PC-9 (cell line): ENCODE data around the gene NKPD1. TPM values are rescaled to one million over a fixed set of nuclear protein-coding genes. Genes with fewer than 3 reads are reported as not detected.

Experiments used
- BruUV-seq: library from RNA; stranded (reverse); fragments of 400-500 nt; replicated peaks from 2 replicates; lab custom pipeline; 2021; lab: Mats Ljungman, UMichigan
- CTCF ChIA-PET: fragments of 300-600 bp; sonication (Branson Sonifier 250); formaldehyde crosslinking; loops from one replicate; lab custom pipeline; 2022; ENCODE audit warnings: antibody characterized with exemption; lab: Charles Lee
- POLR2A ChIA-PET: fragments of 300-600 bp; sonication (Branson Sonifier 250); formaldehyde crosslinking; loops from one replicate; lab custom pipeline; 2022; ENCODE audit warnings: antibody characterized with exemption; ENCODE audit not compliant: unreplicated experiment; lab: Charles Lee
- DNase-seq, 2 experiments: peaks; one replicate each; pipeline versions ENCODE4 v3.0.0 to v3.0.0-alpha.2; 2015 to 2022; ENCODE audit warnings: mixed read lengths in 1 of 2
- H2AFZ ChIP-seq: fragments of 200-600 bp; sonication (generic); 2 replicates; pipeline ENCODE4 v1.8.1; 2017; ENCODE audit warnings: antibody characterized with exemption
- H3F3A ChIP-seq: fragments of 200-600 bp; sonication (generic); 2 replicates; pipeline ENCODE4 v1.8.1; 2017; ENCODE audit warnings: antibody characterized with exemption, mild to moderate bottlenecking, low read depth; ENCODE audit not compliant: insufficient read depth
- H3K27ac ChIP-seq: fragments of 200-600 bp; sonication (generic); 2 replicates; pipeline ENCODE4 v1.6.1; 2016; ENCODE audit warnings: mixed run types
- H3K27me3 ChIP-seq: fragments of 200-600 bp; sonication (generic); 2 replicates; pipeline ENCODE4 v1.6.1; 2016; ENCODE audit warnings: low read depth, mixed run types; ENCODE audit not compliant: insufficient read depth
- H3K36me3 ChIP-seq: fragments of 200-600 bp; sonication (generic); 2 replicates; pipeline ENCODE4 v1.6.1; 2016; ENCODE audit warnings: low read depth, mixed run types
- H3K4me1 ChIP-seq: fragments of 200-600 bp; sonication (generic); replicated peaks from 2 replicates; pipeline ENCODE4 v1.6.1; 2016; ENCODE audit warnings: mixed run types; ENCODE audit not compliant: insufficient read depth
- H3K4me2 ChIP-seq: fragments of 200-600 bp; sonication (generic); 2 replicates; pipeline ENCODE4 v1.6.1; 2017; ENCODE audit warnings: mixed run types
- H3K4me3 ChIP-seq: fragments of 200-600 bp; sonication (generic); 2 replicates; pipeline ENCODE4 v1.6.1; 2016; ENCODE audit warnings: mixed run types
- H3K79me2 ChIP-seq: fragments of 200-600 bp; sonication (generic); 2 replicates; pipeline ENCODE4 v1.6.1; 2017; ENCODE audit warnings: low read depth, mixed run types
- H3K9me2 ChIP-seq: fragments of 200-600 bp; sonication (generic); 2 replicates; pipeline ENCODE4 v1.8.1; 2017; ENCODE audit warnings: mild to moderate bottlenecking; ENCODE audit not compliant: insufficient read depth
- H3K9me3 ChIP-seq: fragments of 200-600 bp; sonication (generic); 2 replicates; pipeline ENCODE4 v1.8.1; 2016; ENCODE audit warnings: low read depth; ENCODE audit not compliant: insufficient read depth
- H4K20me1 ChIP-seq: fragments of 200-600 bp; sonication (generic); 2 replicates; pipeline ENCODE4 v1.8.1; 2017; ENCODE audit not compliant: insufficient read depth
- EZH2 ChIP-seq: fragments of 200-600 bp; sonication (generic); IDR thresholded peaks from 2 replicates; pipeline ENCODE4 v1.8.0; 2017; ENCODE audit warnings: antibody characterized with exemption, low read depth
- intact Hi-C: fragments of 100-400 bp; cut with micrococcal nuclease; formaldehyde crosslinking; loops from one replicate; pipeline ENCODE4 v1.10.0; 2022; ENCODE audit not compliant: unreplicated experiment
- total RNA-seq: library from RNA; stranded (reverse); gene quantifications from 2 replicates; pipeline ENCODE4 v1.2.3, GENCODE V29; 2021
- TF ChIP-seq, protein P1 (sequence below): fragments of 200-600 bp; sonication (generic); conservative IDR thresholded peaks from 2 replicates; pipeline ENCODE4 v1.6.1; 2017; ENCODE audit warnings: mixed run types, antibody characterized with exemption, mild to moderate bottlenecking, moderate library complexity

The NKPD1 gene
- total RNA-seq, 1 experiment from 2014 or later: 0.37 TPM

DNA sequence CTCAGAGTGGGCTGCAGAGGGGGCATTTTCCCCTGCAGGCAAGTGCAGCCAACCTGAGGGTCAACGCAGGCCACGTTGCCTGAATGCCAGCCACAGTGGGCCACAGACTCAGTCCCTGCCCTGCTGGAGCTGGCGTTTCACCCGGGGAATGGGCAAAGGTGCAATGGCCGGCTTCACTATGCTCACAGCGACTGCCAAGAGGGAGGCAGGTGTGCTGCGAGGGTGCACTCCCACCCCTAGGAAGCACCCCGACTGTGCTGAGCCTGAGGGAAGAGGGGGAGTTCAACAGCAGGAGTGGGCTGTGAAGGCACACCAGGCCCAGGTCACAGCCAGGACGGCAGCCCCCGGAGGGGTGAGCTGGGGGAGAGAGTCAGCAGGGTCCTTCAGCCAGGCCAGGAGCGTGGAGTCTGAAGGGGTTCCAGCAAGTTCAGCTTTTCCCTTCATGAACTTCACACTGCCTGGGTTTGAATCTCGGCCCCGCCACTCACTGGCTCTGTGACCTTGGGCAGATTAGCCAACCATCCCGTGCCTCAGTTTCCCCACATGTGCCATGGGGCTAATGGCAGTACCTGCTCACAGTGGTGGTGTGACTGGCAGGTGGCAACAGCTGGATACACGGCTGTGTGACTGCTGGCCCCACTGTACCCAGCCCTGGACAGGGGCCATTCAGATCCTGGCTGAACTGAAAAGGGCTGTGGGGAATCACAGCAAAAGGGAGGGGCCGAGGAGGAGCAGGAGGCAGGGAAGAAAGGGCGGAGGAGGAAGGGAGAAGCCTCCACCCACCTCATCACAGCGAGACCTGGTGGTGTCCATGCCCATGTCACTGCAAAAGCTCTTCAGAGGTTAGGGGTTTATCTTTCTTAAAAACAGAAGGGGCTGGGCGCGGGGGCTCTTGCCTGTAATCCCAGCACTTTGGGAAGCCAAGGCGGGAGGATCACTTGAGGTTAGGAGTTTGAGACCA lies 9.6 kb upstream of the NKPD1 start:
- Histone ChIP-seq H4K20me1 (peaks cover 17% of the 10 kb centered on the region; the same call in 1 of the 2 replicates), H2AFZ (no peak overlapping the region), H3K4me1 (no peaks in the 10 kb centered on the region), H3K9me2 (no peaks in the 10 kb centered on the region), H3K36me3 (no peaks in the 10 kb centered on the region), H3K9me3 (no peaks in the 10 kb centered on the region), H3K27me3 (no peaks in the 10 kb centered on the region), H3K4me3 (no peak overlapping the region), H3K4me2 (no peak overlapping the region), H3K79me2 (no peaks in the 10 kb centered on the region), H3K27ac (no peak overlapping the region), H3F3A (peaks cover 8% of the 10 kb centered on the region; the same call in 1 of the 2 replicates)
- TF ChIP-seq, protein P1, sequence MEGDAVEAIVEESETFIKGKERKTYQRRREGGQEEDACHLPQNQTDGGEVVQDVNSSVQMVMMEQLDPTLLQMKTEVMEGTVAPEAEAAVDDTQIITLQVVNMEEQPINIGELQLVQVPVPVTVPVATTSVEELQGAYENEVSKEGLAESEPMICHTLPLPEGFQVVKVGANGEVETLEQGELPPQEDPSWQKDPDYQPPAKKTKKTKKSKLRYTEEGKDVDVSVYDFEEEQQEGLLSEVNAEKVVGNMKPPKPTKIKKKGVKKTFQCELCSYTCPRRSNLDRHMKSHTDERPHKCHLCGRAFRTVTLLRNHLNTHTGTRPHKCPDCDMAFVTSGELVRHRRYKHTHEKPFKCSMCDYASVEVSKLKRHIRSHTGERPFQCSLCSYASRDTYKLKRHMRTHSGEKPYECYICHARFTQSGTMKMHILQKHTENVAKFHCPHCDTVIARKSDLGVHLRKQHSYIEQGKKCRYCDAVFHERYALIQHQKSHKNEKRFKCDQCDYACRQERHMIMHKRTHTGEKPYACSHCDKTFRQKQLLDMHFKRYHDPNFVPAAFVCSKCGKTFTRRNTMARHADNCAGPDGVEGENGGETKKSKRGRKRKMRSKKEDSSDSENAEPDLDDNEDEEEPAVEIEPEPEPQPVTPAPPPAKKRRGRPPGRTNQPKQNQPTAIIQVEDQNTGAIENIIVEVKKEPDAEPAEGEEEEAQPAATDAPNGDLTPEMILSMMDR: no peak
- TF ChIP-seq EZH2: no peak
- POLR2A ChIA-PET: no interaction called here
- CTCF ChIA-PET: interaction anchor here (0.6 kb wide), 1 partner anchor 90 kb away, joined by 3 read pairs; no protein-coding TSS in a partner anchor
- DNase-seq: no peak
- no TSS peak for BruUV-seq
- intact Hi-C loops: no loop called here

DNA sequence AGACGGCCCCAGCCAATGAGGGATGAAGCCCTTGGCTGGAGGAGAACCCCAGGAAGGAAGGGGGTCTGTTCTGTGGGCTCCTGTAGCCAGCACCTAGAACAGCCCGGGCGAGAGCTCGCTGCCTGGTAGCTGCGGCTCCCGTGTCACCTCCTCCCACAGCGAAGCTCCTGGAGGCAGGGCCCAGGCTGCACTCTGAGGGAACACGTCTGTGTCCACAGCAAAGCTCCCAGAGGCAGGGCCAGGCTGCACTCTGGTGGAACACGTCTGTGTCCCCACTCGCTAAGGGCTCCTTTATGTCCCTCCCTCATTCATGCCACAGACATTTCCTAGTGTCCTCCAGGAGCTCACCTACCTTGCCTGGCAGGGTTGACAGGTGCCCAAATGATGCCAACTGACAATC lies 8.8 kb upstream of the NKPD1 start:
- intact Hi-C loops: no loop called here
- POLR2A ChIA-PET: no interaction called here
- Histone ChIP-seq H3K79me2 (no peaks in the 10 kb centered on the region), H3K27ac (no peak overlapping the region), H3K9me3 (no peaks in the 10 kb centered on the region), H3K9me2 (no peaks in the 10 kb centered on the region), H3F3A (peaks cover 8% of the 10 kb centered on the region), H4K20me1 (peaks cover 24% of the 10 kb centered on the region; the same call in 1 of the 2 replicates), H2AFZ (no peak overlapping the region), H3K27me3 (no peaks in the 10 kb centered on the region), H3K4me1 (0 out of 2 replicates have a peak, but pooled peaks cover 1% of the 10 kb centered on the region), H3K4me3 (no peak overlapping the region), H3K4me2 (no peak overlapping the region), H3K36me3 (no peaks in the 10 kb centered on the region)
- no TSS peak for BruUV-seq
- DNase-seq: no peak
- TF ChIP-seq, protein P1: no peak
- TF ChIP-seq EZH2: no peak
- CTCF ChIA-PET: no interaction called here

DNA sequence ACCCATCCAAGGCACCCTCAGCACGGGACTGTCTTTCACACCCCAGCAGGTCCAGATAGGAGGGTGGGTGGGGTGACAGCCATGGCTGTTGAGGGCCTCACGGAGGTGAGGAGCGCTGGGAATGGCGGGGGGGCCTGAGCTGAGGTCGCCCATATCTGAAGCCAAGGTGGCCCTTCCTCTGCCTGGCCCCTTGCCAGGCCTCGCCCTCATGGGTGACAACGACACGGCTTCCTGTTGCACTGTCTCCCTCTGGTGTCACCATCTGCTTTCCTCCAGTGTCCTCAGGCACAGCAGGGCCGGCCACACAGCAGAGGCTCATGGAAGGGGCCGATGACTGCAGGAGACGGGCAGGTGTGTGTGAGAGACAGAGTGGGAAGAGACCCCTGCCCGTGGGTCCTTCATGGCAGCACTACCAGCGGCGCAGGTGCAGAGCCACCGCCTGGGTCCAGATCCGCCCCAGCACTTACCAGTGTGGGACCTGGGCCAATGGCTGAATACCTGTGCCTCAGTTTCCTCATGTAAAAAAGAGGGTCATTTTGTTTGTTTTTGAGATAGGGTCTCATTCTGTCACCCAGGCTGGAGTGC lies 8.1 kb upstream of the NKPD1 start:
- Histone ChIP-seq H3K4me2 (no peak overlapping the region), H3K36me3 (no peaks in the 10 kb centered on the region), H4K20me1 (peaks cover 24% of the 10 kb centered on the region; the same call in 1 of the 2 replicates), H3K9me3 (no peaks in the 10 kb centered on the region), H3K4me1 (0 out of 2 replicates have a peak, but pooled peaks cover 7% of the 10 kb centered on the region), H3K9me2 (no peaks in the 10 kb centered on the region), H3K79me2 (no peaks in the 10 kb centered on the region), H3K27me3 (no peaks in the 10 kb centered on the region), H3K27ac (no peak overlapping the region), H2AFZ (no peak overlapping the region), H3F3A (peaks cover 8% of the 10 kb centered on the region), H3K4me3 (no peak overlapping the region)
- TF ChIP-seq, protein P1: no peak
- TF ChIP-seq EZH2: no peak
- ChIA-PET POLR2A (no interaction called here), CTCF (no interaction called here)
- intact Hi-C loops: no loop called here
- no TSS peak for BruUV-seq
- DNase-seq: no peak
